NCI-H82 treated with DMSO at 0.1 percent for 48 hours (cell line): ENCODE data around the gene ACAA1.
"Not testable (repeated sequence)": the region's sequence is repeated elsewhere in the genome, so short reads cannot be mapped to it uniquely, and the experiment has no call there.

Experiments used
- DNase-seq: peaks from one replicate; lab custom pipeline; 2025; ENCODE audit not compliant: unreplicated experiment; lab: John Stamatoyannopoulos, UW

The ACAA1 gene, protein sequence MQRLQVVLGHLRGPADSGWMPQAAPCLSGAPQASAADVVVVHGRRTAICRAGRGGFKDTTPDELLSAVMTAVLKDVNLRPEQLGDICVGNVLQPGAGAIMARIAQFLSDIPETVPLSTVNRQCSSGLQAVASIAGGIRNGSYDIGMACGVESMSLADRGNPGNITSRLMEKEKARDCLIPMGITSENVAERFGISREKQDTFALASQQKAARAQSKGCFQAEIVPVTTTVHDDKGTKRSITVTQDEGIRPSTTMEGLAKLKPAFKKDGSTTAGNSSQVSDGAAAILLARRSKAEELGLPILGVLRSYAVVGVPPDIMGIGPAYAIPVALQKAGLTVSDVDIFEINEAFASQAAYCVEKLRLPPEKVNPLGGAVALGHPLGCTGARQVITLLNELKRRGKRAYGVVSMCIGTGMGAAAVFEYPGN

DNA sequence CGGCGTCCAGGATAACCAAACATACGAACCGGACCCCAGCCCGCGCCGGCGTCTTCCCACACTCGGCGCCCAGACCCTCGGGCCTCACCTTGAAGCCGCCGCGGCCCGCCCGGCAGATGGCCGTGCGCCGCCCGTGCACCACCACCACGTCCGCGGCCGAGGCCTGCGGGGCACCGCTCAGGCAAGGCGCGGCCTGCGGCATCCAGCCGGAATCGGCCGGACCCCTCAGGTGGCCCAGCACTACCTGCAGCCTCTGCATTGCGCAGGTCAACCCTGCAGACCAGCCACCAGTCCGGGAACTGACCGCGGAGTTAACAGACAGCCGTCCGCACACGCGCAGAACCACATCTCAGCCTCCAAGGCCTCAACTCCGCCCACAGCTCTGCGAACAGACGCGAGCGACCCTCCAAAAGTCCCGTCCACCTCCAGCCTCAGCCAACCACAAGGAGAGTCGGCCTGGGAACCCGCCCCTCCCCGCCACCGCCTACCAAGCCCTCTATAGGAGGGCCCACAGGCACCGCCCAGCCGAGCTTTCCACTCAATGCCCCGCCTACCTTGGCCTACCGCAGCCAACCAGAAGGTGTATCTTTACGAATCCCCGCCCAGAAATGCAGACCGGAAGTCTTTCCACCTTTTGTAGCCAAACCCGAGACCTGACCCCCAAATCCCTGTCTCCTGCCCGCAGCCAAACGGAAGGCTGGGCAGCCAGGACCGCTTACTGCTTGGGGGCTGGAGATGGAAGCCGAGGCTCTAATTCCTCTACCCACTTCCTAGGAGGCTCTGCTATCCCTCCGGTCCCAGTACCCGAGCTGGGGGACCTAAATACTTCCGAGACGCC, at the start of gene ACAA1:
Gene ACAA1 (minus strand): TSS at position 351 of the 838 bp plus-strand sequence. CDS start 92 bp downstream, at position 259.
- DNase-seq = peak; percentile 95

DNA sequence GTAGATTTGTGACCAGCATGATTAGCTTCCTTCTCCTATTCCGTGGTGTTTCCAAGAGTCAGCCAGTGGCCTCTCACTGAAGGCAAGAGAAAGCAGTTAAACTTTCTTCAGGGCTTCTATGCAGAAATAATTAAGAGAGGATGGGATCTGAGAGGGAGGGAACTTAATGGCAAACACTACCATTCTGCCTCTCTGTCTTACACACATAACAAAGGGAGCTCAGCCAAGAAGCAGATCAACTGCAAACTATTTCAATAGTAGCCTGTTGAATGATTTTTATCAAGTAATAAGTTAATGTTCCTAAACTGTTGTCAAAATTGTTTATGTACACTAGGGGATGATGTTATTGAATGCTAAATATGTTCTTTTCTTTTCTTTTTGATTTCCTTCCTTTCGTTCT, 40.3 kb upstream of the ACAA1 start:
- no peak for DNase-seq

DNA sequence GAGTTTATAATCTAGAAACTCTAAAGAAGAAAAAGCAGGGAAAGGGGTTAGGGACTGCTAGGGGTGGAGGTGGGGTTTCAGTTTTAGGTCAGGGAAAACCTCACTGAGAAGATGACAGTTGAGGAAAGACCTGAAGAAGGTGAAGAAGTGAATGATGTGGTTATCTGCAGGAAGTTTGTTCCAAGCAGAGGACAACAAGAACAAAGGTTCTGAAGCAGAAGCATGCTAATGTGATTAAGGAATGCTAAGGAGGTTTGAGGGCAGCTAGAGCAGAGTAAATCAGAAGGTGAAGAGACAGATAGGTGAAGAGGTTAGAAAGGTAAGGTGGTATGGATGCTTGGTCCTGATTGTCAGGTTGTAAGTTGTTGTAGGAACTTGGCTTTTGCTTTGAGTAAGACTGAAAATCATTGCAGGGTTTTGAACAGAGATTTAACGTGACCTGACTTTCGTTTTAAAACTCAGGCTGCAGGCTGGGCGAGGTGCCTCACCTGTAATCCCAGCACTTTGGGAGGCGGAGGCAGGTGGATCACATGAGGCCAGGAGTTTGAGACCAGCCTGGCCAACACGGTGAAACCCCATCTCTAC, 37.0 kb upstream of the ACAA1 start:
- no peak for DNase-seq

DNA sequence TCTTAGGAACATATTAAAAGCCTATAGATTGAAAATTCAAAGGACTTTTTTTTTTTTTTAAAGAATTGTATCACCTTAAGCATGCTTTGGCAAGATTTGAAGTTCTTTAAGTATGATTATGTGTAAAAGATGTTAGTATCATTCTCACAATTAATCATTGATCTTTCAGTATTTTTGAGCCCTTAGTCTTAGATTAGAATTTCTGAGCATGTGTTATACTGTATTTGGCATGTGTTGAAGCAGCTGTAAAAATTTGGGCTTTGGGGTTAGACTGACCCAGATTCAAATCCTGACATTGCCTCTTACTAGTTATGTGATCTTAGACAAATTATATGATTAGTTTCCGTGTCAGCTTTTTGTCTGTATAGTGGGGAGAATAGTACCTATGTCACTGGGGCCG, 34.7 kb upstream of the ACAA1 start:
- no peak for DNase-seq

DNA sequence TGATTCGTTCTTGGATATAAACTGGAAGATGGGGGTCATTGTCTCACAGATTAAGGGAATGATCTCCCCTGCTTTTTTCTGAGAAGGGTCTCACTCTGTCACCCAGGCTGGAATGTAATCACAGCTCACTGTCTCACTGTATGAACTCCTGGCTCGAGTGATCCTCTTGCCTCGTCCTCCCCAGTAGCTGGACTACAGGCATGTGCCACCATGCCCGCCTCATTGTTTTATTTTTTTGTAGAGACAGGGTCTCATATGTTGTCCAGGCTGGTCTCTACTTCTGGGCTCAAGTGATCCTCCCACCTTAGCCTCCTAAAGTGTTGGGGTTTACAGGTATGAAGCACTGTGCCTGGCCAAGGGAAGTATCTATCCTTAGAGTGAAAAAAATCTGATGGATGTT, 33.8 kb upstream of the ACAA1 start:
- DNase-seq = no peak

DNA sequence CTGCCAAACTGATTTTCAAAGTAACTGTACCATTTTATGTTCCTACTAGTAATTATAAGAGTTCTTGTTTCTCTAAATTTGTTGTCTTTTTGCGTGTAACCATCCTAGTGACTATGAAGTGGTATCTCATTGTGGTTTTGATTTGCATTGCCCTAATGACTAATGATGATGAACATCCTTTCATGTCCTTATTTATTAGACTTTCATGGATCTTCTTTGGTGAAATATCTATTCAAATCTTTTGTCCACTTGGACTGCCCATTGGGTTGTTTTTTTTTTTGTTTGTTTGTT, 32.0 kb upstream of the ACAA1 start:
- DNase-seq = no peak

DNA sequence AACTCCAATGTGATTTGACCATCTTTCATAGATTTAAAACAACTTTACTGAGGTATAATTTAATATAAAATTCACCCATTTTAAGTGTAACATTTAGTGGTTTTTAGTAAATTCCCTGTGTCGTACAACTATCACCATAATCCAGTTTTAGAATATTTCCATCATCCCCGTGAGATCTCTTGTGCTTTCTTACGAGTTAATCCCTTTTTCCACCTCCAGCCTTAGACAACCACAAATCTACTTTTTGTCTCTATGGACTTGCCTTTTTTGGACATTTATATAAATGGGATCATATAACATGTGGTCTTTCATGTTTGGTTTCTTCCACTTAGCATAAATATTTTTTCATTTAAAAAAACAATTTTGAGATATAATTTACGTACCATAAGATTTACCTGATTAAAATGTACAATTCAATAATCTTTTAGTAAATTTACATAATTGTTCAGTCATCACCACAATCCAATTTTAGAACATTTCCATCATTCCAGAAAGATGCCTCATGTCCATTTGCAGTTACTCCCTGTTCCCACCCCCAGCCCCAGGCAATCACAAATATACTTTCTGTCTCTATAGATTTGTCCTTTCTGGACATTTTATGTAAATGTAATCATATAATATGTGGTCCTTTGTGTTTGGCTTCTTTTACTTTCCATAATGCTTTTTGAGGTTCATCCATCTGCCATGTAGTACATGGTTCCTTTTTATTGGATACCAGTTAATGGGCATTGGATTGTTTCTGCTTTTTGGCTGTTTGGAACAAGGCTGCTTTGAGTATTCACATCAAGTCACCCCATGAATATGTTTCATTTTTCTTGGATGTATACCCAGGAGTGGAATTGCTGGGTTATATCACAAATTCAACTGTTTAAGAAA, 31.5 kb upstream of the ACAA1 start:
- no peak for DNase-seq

DNA sequence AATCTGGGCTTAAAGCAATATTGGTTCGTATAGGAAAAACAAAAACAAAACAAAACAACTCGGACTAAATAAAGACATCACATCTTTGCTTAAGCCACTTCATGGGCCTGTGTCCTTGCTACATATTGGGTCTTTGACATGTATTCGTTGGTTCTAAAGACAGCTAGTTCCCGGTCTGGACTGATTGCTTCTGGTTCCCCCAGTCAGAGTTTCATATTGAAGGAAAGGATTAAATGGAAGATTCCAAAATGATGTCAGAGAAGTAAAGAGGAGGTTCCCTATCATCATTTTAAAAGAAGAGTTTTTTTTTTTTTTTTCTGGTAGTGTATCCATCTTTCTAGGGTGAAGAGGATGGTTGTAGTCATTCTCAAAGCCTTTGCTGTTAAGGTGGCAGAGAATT, 30.7 kb upstream of the ACAA1 start:
- no peak for DNase-seq

DNA sequence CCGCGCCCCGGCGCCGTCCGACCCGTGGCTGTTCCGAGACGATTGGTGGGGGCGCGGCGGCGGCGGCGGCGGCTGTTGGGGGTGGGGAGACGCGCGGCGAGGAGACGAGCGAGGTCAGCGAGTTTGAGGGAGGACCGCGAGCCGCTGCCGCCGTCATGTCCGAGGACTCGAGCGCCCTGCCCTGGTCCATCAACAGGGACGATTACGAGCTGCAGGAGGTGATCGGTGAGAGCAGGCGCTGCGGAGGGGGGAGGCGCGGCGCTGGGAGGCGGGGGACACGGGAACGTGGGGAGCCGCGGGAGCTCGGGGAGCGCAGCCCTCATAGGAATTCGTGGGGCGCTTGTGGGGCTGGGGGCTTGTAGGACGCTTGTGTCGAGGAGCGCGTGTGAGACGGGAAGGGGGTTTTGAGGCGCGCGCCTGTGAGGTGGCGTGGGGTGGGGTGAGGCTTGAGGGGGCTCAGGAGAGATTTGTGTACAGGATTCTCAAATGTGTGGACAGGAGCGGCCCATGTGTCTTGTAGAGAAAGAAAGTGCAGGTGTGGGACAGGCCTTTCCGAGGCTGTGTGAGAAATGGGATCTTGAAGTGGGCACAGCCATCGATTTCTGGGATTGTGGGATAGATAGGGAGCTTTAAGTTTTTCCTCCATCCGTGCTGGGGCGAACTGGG, 28.9 kb upstream of the ACAA1 start:
- DNase-seq = no peak

DNA sequence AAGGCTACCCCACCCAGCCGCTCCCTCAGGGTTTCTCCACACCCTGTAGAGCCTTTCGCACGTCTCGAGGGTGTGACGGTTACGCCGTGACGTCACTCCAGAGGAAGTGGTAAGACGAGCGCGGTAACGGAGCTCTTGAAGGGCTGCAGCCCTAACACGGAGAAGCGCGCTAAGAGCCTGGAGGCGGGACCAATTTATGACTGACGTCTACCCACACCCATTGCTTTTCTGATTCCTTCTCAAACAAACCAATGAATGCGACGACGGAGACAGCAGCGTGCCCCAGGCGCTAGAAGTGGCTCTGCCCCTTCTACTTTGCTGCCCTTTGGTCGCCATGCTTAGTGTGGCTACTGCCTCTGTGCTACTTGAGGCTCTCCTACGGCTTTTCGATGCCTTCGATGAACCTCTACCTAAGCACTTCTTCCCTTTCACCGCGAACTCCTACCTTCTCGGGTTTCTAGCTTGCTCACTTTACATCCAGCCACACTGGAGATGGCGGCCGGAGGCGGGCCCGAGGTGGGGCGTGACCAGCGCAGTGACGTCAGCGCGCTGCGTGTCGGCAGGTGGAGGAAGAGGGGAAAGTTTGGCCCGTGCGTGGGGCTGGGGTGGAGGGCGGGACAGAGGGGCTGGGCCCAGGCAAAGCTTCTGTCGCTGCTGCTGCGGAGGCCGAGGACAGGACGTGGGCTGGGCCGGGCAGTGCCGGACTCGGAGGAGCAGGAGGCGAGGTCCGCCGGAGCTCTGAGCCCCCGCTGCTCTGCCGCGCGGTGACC, 28.2 kb upstream of the ACAA1 start, which contains the start of gene OXSR1:
Gene OXSR1 (plus strand): TSS at position 586 of the 770 bp plus-strand sequence. CDS start 340 bp downstream, outside the sequence.
- DNase-seq = peak; percentile 97

DNA sequence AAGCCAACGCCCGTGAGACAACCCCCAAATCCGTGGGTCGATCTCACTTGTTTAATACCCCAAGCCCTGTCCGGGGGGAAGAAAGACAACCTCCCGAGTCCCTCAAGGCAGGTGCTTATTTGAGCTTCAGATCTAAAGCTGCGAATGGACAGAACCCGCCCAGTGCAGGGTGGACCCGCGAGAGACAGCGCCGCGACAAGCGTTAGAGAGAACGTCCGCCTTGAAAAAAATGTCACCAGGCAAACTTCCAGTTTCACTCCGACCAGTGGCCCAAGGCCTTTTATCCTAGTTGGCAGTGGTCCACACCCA, 27.7 kb upstream of the ACAA1 start:
- DNase-seq = no peak

DNA sequence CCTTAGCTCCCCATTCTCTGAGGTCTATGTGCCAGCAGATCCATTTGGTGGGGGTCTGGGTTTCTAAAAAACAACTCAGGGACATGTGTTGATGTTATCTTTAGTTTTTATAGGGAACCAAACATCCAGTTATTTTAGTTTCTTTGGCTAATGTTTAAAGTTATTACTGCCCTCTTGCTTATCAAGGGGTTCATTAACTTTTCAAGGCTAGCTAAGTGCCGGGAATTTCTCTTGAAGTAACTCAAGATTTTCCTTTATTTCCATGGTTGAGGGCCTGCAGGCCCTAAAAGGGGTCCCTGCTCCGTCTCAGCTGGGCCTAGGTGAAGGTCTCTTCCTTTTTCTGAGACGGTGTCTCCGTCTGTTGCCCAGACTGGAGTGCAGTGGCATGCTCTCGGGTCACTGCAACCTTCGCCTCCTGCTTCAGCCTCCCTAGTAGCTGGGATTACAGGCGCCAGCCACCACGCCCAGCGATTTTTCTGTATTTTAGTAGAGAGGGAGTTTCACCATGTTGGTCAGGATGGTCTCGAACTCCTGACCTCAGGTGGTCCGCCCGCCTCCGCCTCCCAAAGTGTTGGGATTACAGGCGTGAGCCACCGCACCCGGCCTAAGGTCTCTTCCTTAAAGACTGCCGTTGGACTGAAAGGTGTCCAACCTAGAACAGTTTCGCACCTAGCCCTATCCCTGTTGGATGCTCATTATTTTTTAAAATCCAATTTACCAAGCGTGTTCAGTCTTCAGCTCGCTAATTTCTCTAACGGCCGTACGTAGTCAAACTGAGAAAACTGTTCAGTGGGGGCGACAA, 27.1 kb upstream of the ACAA1 start:
- no peak for DNase-seq

DNA sequence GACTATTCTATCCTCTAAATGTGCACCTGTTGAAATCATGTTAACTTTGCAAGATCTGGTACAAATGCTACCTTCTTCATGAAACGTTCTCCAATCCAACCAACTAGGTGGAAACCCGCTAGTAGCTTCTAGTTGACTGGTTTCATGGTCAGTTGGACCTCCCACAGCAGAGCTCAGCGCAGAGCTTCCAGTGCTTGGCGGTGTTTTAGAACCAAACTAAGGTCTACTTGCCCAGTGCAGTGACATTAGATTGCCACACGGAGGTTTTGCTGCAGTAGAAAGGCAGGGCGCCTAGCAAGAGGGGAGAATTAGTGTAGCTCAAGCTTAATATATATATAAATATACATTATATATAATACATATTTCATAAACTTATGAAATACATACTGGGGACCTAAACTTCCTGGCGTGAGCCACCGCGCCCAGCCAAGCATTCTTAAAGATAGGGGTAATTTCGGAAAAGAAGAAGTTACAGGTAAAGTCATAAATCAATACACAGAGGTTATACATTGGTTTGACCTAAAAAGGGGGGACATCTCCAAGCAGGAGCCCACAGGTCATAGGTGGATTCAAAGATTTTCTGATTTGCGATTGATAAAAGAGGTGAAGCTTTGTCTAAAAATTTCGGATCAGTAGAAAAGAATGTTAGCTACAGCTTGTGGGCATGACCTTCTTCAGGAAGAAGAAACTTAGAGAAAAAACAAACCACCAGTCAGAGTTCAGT, 26.4 kb upstream of the ACAA1 start:
- no peak for DNase-seq

DNA sequence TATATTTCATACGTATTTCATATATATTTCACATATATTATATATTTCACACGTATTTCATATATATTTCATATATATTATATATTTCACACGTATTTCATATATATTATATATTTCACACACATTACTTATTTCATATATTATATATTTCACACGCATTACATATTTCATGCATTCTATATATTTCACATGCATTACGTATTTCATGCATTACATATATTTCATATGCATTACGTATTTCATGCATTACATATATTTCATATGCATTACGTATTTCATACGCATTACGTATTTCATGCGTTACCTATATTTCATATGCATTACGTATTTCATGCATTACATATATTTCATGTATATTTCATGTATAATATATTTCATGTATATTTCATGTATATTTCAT, 23.8 kb upstream of the ACAA1 start:
- DNase-seq = not testable (repeated sequence)

DNA sequence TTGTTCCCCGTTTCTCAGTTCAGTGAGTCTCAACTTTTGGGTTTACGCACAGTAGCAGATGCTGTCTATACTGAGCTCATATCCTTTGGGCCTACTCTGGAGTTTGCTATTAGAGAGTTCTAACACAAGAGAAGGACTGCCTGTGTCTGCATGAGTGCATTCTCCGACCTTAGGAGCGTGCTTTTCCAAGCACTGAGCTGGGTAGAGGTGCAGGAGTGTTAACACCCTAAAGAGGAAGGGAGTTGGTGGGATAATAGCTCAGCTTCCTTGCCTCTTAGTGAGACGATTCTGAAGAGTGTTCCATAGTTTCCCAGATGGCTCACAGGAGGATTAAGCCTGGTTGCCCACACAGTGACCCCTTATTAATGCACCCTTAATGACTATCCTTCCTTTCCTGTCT, 21.5 kb upstream of the ACAA1 start:
- DNase-seq = no peak

DNA sequence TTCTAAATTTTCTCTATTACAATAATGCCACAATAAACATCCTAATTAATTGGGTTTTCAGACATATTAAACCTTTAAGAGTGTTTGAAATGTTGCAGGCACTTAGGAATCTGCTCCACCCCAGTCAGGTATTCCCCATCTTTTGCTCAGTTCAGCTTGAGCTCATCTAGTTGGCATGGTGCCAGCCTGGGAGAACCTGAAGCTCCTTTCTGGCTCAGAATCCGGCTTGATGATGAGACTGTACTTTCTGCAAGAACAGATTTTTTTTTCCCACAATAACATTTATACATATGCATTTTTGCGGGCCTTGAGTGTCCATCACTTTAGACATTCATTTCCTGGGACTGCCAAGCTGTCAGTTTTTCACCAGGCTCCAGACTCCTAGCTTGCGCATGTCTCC, 20.7 kb upstream of the ACAA1 start:
- no peak for DNase-seq

DNA sequence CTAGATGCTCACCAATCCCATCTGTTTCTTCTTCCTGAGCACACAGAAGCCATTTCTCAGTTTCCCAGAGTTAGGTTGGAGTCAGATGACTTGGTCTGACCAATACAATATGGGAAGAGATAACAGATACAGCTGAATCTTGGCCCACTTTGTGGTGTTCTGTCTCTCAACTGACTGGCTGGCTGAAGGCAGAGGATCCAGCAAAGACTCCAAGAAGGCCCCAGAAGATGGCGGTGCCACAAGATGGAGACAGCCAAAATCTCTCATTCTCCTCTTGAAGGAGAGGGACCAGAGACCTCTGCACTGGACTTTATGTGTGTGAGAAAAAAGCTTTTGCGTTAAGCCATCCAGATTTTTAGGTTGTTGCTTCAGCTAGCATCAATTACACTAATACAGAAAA, 20.2 kb upstream of the ACAA1 start:
- no peak for DNase-seq

DNA sequence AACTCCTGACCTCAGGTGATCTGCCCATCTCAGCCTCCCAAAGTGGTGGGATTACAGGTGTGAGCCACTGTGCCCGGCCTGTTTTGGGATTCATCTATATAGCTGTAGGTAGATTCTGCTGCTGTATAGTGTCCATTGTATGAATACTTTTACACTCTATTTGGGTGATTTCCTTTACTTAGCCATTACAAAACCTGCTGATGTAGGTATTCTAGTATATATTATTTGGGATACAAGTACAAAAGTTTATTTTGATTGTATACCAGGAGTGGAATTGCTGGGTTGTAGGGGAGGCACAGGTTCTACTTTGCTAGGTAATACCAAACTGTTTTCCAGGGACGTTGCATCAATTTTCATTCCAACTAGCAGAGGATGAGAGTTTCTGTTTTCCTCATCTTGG, 18.9 kb upstream of the ACAA1 start:
- DNase-seq = no peak
